GM18907 (cell line): ENCODE measurements around the gene PTPRA.

Source experiments
- ATAC-seq: cut with Tn5 transposase; IDR thresholded peaks from one replicate; pipeline ENCODE4 v1.9.1; 2021; ENCODE audit warnings: mild to moderate bottlenecking, moderate library complexity; ENCODE audit not compliant: unreplicated experiment

Gene PTPRA

DNA sequence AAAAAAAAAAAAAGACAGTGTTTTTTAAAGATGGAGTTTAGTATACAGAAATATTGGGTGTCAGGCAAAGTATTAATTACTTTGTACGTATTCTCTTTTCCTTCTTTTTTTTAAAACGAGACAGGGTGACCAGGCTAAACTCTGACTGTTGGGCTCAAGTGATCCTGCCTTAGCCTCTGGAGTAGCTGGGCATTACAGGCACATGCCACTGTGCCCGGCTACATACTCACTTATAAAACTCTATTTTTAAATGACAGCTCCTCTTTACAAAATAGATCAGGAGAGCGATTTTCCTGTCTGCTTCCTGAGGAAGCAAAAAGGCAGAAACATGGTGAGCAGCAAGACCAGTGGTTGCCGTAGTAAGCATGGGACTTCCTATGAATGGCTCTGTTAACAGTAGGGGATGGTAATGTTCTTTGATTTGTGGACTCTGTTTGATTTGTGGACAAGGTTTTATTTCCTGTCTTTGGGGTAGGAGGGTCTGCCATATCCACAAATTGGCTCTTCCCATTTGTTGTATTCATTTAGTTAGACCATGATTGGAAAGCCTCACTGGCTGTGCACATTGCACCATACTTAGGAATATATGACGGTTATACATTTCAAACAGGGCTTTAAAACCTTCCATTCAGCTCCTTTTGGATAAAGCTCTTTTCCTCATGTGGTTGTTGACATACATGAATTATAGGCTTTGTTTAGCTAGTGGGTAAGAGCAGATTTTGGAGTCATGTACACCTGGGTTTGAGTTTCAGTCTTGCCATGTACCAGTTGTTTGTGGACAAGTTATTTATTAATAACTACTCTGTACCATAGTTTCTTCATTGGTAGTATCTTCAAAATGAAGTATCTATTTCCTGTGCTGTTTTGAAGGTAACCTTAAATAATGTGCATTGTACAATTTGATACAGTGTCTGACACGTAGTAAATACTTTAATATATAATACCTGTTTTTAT is 45.1 kb downstream of the PTPRA start:
- no peak for ATAC-seq

DNA sequence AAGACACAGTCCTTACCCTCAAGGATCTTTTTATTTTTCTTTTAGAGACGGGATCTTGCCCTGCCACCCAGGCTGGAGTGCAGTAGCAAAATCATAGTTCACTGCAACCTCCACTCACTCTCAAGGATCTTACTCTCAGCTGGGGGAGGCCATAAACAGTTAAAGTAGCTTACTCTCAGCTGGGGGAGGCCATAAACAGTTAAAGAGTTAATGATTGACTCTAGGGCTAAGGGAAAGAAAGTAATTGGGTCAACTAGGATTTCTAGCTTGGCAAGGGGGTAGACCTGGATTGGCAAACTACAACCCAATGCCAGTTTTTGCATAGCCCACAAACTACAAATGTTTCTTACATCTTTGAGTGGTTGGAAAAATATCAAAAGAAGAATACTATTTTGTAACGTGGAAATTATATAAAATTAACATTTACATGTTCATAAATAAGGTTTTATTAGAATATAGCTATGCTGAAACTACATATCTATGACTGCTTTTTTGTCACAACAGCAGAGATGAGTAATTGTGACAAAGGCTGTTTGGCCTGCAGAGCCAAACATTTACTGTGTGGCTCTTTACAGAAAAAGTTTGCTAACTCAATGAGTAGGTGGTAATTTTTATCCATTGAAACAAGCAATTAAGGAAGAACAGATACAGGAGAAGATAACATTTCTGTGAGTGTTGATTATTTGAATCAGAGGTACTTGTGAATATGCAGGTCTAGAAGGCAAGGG is 46.4 kb downstream of the PTPRA start:
- ATAC-seq = no peak

DNA sequence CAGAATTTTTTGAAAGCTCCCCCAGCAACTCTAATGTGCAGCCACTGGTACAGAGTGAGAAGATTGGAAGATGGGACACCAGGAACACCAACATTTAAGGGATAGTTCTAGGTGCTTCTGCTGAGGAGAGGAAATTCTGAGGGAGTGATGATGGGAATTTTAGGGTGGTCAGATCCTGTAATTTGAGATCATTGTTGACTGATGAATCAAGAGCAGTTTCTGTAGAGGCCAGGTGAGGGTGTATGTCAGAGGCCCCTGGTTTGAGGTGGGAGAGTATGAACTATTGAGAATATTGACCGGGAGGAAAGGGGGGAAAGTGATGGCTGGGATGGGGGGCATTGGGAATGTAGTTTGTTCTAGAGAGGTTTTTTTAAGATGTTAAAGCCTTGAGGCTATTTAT is 47.2 kb downstream of the PTPRA start:
- ATAC-seq = no peak

DNA sequence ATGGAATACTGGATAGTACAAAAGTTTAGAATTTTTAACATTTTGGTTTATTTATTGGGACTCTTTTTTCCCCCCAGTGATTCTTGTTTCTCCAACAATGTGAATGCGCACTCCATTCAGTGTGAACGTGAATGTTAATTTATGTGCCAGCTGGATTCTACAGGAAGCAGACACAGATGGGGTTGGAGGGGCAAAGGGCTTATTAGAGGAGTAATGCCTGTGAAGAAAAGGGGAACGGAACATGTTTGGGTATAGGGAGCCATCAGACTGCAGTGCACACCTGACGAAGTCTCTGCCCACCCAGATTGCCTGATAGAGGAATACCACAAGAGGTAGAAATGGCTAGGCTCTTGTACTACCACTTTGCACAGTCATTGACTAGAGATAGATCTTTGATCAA is 48.2 kb downstream of the PTPRA start:
- ATAC-seq = no peak

DNA sequence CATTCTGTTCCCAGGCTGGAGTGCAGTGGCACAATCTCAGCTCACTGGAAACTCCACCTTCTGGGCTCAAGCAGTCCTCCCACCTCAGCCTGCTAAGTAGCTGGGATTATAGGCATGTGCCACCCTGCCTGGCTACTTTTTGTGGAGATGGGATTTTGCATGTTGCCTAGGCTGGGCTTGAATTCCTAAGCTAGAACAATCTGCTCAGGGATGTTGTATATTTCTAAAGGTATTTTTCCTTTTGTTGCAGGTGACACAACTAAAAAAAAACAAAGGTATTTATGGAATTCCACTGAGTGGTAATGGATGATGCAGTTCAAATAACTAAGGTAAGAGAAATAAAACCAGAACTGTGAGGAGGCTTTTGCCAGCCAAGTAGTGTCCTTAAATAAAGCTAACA is 49.7 kb downstream of the PTPRA start:
- no peak for ATAC-seq

DNA sequence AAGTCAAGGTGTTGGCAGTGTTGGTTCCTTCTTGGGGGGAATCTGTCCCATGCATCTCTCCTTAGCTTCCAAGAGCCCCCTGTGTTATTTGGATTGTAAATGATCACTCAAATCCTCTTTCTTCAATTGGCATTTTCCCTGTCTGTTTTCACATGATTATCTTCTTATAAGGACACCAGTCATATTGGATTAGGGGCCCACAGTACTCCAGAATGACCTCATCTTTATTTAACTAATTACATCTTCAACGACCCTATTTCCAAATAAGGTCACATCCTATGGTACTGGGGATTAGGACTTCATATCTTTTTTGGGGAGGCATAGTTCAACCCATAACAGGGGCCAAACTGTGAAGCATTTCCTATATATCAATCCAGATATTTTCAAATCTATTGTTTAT is 57.3 kb downstream of the PTPRA start:
- no peak for ATAC-seq

DNA sequence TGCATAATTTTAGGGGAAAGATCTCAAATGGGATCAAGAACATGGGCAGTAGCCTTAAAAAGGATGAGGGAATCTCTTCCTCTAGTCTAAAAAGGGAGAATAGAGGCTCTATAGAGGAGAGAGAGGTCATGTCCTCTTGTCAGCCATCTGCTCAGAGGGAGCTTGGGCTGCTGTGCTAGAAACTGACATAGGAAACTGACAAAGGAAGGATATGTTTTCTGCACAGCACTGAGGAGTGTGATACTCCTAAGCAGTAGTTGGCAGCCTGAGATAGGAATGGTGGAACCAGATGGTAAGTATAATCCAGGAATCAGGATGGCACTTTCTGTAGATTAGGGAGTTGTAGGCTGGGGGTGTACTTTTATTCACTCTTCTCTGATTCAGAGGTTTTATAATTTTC is 59.2 kb downstream of the PTPRA start:
- ATAC-seq = no peak

DNA sequence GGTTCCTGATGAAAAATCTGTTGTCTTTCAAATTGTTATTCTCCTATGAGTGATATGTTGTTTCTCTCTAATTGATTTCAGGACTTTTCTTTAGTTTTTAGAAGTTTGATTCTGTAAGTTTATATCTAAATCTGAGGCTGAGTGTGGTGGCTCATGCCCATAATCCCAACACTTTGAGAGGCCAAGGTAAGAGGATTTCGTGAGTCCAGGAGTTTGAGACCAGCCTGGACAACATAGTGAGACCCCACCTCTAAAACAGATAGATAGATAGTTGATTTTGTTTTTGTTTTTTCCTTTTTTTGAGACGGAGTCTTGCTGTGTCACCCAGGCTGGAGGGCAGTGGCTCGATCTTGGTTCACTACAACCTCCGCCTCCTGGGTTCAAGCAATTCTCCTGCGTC is 64.6 kb downstream of the PTPRA start:
- no peak for ATAC-seq

DNA sequence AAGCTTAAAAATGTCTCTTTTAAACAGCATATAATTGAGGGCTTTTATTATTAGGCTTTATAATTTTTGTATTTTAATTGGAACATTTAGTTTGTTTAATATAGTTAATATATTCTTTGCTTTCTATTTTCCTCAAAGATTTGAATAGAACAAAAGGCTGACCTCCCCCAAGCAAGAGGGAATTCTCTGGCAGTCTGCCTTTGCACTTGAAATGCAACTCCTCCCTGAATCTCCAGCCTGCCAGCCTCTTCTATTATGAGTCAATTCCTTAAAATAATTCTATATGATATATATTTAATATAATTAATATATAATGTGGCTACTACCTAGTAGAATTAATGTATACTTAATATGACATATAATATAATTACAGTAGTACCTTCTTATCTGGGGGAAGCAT is 69.2 kb downstream of the PTPRA start:
- no peak for ATAC-seq

DNA sequence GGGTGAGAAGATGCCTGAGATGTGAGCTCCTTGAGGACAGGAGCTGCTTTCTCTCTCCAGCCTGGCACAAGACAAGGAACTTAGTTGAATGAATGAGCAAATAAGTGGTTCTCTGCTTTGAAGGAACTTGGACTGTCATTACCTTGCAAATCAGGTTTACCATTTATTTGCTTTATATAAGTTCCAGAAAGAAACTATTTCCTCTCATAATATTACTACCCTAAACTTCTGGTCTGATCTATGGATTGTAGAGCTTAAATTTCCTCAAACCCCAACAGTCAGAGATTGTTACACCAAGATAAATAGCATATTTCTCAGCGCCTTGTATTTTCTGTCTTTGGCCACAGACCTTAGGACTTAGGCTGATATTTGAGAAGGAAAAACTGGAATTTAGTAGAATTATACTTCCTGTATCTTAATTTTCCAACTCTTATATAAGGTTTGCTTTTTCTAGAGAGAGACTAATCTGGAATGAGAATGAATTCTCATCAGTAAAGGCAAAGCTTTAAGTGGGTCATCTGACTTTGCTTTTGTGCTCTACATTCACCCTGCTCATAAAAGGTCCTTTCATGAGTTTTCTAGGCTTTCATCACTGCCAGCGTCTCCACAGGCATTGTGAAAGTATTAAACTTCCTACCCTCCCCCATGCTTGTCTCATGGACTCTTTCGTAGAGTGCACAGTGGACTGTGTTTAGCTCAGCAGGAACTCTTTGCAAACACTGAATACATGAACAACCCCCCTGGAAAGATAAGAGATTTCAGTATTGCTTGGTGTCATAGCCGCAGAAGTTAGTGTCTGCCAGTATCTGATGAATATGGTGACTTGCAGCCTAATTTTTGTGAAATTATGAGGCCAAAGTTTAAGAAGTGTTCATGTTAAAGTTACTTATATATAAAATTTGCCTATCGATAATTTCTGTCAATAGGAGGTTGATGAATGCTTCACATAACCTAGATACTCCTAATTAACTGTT is 74.0 kb downstream of the PTPRA start:
- no peak for ATAC-seq

DNA sequence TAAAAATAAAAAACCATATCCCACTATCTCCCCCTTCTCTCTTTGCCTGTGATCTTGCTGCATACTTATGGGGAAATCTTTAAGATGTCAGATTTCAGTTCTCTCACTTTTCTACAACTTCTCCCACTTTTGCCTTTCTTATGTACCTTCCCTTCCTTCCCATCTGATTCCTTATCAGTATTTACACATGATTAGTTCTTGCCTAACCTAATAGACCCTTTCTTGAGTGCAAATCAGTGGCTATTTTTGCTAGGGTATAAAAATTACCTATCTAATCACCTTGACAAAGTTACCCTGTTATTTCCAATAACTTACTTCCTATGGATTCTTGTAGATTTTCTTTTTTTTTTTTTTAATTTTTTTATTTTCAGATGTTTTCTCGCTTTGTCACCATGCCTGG is 75.7 kb downstream of the PTPRA start:
- no peak for ATAC-seq

DNA sequence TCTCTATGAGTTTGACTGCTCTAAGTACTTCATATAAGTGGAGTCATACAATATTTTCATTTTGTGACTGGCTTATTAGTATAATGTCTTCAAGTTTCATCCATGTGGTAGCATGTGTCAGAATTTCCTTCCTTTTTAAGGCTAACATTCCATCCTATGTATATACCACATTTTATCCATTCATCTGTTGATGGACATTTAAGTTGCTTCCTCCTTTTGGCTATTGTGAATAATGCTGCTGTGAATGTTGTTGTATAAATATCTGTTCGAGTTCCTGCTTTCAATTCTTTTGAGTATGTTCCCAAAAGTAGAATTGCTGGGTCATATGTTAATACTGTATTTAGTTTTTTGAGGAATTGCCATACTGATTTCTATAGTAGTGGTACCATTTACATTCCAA is 79.5 kb downstream of the PTPRA start:
- ATAC-seq = no peak

DNA sequence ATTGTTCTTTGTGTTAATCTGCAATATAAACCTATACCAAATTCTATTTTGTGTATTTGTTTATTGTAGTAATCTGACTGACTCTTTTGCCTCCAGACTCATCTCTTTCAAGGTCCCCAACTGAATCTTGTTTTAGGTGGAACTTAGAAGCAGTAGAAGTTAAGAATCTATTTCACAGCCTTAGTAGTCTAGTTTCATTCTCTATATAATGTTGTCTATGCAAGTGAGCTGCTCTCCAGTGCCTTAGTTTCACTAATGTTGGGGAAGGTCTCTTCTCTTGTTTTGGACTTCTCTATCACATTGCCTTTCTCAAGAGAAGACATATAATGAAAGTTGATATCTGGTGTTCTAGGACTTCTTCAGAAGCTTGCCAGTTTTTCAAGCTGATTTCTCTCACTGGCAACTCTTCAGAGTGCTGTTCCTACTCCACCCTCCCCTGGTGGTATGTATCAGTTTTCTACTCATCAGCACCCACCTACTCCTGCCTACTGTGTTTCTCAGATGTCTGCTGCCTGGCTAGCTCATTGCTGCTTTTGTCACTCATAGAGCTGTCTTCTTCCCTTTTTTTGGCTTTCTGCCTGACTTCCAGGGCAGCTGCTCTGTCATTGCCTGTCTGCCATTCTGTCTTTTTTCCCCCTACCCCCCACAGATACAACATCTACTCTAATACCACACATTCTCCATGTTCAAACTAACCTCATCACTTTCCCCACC is 82.1 kb downstream of the PTPRA start:
- ATAC-seq = no peak

DNA sequence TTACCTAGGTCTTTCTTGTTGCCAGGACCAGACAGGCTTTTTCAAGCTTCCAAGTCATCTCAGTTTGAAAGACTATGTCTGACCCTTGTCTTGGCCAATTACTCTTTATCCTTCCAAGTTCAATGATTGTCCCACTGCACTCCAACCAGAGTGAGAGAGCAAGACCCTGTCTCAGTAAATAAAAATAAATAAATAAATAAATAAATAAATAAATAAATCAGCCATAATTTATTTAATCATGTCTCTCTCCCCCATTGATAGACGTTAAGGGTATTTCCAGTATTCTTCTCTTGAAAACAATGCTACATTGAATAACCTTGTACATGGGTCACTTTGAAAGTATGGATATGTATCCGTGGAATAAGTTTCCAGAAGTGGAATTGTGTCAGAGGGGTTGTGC is 83.2 kb downstream of the PTPRA start:
- no peak for ATAC-seq

DNA sequence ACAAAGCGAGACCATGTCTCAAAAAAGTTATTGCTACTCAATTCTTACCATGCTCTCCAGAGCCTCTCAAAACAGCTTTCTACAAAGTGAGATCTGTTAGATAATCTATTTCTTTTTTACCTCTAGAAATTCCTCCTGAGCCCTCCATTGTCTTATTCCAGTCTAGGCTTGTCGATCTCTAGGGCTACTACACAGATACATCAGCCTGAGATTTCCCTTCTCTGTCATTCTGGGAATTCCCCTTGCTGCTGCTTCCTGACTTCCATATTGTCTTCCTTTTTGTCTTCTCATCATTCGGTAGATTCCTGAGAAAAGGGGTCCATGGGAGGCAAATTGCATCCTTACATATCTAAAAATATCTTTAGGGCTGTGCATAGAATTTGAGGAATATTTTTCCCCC is 94.6 kb downstream of the PTPRA start:
- ATAC-seq = no peak

DNA sequence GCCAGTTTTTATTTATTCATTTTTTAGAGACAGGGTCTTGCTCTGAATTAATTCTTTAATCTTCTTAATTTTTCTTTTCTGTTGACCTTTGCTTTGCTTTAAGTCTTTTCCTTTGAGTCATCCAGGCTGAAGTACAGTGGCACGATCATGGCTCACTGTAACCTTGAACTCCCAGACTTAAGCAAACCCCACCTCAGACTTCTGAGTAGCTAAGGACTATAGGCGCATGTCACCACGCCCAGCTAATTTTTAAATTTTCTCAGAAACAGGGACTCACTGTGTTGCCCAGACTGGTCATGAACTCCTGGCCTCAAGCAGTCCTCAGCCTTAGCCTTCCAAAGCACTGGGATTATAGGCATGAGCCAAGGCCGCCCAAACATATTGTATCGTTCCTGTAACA is 98.8 kb downstream of the PTPRA start:
- no peak for ATAC-seq

DNA sequence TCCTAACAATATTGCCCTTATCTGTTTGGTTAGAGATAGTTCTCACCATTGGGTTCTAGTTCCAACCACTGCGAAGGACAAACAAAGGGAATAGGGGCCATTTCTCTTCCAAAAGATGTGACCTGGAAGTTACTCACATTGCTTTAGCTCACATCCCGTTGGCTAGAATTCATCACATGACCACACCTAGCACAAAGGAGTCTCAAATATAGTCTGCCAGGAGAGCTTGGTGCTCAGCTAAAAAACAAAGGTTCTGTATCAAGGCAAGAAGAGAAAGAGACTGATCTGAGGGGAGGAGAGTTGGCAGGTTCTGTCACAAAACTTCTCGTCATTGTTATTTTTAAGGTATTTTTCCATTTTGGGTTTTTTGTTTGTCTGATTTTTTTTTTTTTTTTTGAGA is 100.3 kb downstream of the PTPRA start:
- no peak for ATAC-seq

DNA sequence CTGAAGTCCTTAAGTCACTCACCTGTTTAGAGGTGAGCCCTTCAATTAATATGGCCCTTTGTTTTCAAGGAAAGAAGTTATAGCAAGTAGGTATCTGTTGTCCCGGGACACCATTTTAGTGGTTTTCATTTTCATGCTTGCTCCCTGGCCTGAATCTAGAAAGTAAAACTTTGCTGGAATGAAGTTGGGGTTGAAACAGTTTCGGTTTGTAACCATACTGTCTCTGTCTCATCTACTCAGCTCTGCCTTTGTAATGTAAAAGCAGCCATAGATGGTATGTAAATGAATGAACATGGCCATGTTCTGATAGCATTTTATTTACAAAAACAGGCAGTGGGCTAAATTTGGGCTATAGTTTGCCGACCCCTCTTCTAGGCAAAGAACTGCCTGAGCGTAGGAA is 105.2 kb downstream of the PTPRA start:
- ATAC-seq = no peak

DNA sequence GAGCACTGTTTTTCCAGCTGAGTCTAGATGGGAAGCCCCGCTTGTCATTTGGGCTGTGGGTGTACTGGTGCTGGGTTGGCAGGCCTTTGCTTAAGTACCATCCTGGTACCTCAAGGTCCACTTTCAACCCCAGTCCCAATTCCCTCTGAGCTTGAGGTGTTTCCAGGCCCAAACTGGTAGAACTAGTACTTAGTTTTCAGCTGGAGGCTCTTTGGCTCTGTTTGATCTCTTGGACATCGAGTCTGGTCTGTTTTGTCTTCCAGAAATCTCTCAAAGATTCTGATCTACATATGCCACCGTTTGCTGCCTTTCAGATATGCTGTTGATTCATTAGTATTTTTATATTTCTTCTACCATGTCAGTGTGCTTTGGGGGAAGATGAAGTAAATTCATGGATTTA is 108.4 kb downstream of the PTPRA start:
- ATAC-seq = no peak

DNA sequence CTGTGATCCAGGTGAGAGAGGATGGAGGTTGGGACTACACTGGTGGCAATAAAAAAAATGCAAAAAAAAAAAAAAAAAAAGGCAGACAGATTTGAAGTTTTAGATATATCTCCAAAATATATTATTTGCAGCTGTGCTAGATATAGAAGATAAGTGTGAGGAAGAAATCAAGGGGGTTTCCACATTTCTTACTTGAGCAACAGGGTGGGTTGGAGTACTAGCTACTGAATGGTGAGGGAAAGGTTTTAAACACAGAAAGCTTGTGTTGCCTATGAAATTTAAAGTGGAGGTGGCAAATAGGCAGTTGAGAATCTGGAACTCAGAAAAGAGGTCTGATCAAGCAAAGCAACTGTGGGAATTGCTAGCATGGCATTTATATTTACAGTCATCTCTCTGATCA is 110.2 kb downstream of the PTPRA start:
- peak; percentile 12 for ATAC-seq
